Frontal cortex (tissue), 4 donors: Measurements from ENCODE around the gene DCLK2. TPM values are rescaled to one million over a fixed set of nuclear protein-coding genes. Genes with fewer than 3 reads are reported as not detected.
"Not testable (repeated sequence)": the region's sequence is repeated elsewhere in the genome, so short reads cannot be mapped to it uniquely, and the experiment has no call there.

ENCODE experiments used
- DNase-seq, 2 donors: peaks; one replicate each; pipeline ENCODE4 v3.0.0; 2012; ENCODE audit warnings: low spot score in 2 of 2
- FAIRE-seq: peaks from 2 replicates; lab custom pipeline; 2012; peaks lifted over from hg19 to GRCh38; lab: Jason Lieb, UNC
- total RNA-seq: library from RNA; depleted of rRNA; stranded (reverse); fragments of >200 nt; gene quantifications from one replicate; pipeline ENCODE4 v1.2.3, GENCODE V29; 2014
- donor health status: control.
- donor health status: control.
- donor health status: control.

Gene DCLK2
- total RNA-seq, 1 donor from 2014 or later = 75.4 TPM

- not testable (repeated sequence) for FAIRE-seq, DNase-seq
Observed at GRCh38 chr4:150185033-150185432, 106.8 kb downstream of the DCLK2 start.

GRCh38 chr4:150192986-150193385, 114.7 kb downstream of the DCLK2 start:
- FAIRE-seq (no peak), DNase-seq (no peak)

- not testable (repeated sequence) for FAIRE-seq, DNase-seq
Observed at GRCh38 chr4:150197256-150197655, 119.0 kb downstream of the DCLK2 start.

GRCh38 chr4:150199056-150199455, 120.8 kb downstream of the DCLK2 start:
- FAIRE-seq (no peak), DNase-seq (no peak)

DNA sequence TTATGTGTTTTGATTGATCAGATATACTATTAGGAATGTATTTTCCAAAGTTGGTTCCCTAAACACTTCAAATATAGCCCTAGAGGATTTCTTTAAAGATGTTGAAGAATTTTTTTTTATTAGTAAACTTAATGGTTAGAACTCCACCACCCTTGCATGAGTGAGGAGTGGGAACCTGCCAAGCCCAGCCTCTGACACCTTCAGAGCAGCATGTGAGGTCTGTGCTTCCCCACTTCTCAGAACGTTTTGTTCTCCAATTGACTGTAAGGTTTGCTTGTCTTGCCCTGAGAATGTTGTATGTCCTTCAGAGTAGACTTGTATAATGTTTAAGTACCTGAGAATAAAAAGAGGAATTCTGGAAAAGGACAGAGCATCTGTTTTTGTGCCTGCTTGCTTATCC, 126.8 kb downstream of the DCLK2 start:
- FAIRE-seq (no peak), DNase-seq (no peak)

- DNase-seq = no peak
- no peak for FAIRE-seq
Observed at GRCh38 chr4:150206265-150206664, 128.0 kb downstream of the DCLK2 start.

GRCh38 chr4:150206954-150207353, 128.7 kb downstream of the DCLK2 start:
- FAIRE-seq (no peak), DNase-seq (no peak)

- DNase-seq (no peak), FAIRE-seq (no peak)
Observed at GRCh38 chr4:150207871-150208270, 129.6 kb downstream of the DCLK2 start.

DNA sequence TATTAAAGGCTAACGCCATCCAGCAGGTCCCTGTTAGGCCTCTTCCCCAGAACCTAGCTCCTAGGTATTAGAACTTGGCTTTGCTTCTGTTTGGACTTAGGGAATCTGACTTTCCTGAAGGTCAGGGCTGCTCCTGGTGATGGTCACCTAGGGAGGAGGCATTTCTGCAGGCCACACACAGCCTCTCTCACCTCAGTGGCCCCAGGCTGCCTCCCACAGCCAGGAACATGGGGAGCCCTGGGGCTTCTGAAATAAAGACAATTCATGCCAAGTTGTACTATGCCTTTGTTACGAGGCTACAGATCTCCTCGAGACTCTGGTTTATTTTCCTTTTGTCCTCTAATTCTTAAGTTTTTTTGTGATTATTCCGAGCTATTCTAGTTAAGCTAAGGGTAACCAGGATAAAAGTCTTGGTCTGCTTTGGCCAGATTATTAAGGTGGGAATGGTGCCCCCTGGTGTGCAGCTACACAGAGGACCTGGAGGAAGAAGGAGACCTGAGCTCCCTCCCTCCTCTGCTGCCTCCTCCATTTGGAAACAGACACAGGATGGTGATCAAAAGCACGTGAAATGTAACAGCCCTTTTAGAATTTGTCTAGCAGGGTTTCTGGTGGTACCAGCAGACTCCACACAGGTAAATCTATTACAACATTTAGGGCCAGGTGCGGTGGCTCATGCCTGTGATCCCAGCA, 131.0 kb downstream of the DCLK2 start:
- FAIRE-seq (no peak), DNase-seq (peak in 1 of 2 donors; percentile 23)

- DNase-seq = no peak
Observed at GRCh38 chr4:150211016-150211415, 132.8 kb downstream of the DCLK2 start.

GRCh38 chr4:150211799-150212445, 133.7 kb downstream of the DCLK2 start:
- DNase-seq (no peak), FAIRE-seq (no peak)

More at GRCh38 chr4:150211016-150211415, 132.8 kb downstream of the DCLK2 start:
- FAIRE-seq = no peak

DNA sequence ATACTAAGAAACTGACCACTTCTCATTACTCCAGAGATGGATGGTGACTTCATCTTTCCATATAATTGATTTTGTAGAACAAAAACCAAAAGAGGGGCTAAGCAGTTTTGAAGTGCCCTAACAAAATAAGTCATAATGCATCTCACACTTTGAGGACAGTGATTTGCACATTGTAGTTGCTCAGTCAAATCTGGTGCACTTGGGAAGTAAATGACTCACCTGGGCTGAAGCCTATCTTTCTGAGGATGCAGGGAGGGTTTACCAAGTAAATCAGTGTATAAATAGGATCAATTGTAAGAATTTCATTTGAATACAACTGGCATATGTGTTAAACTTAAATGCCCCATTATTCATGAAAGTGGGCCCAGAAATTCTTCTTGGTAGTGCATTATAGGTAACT, 134.2 kb downstream of the DCLK2 start:
- FAIRE-seq (no peak), DNase-seq (no peak)

DNA sequence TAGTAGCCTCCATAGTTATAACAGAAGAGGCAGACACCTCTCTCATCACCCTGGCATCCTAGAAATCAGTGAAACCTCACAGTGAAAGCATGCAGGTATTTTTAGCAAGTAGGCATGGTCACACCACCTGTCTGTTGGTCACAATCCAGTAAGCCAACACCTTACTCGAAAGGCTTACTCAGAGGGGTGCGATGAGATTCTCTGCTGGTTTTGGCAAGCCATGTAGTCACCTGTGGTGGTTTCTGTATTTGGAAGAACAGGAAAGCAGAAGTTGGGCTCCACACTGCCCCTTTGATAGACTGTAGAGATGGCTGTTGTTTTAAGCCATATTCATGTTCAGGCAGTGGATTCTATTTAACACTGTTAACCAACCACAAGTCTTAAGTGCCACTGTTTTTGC, 134.7 kb downstream of the DCLK2 start:
- DNase-seq (no peak), FAIRE-seq (no peak)

DNA sequence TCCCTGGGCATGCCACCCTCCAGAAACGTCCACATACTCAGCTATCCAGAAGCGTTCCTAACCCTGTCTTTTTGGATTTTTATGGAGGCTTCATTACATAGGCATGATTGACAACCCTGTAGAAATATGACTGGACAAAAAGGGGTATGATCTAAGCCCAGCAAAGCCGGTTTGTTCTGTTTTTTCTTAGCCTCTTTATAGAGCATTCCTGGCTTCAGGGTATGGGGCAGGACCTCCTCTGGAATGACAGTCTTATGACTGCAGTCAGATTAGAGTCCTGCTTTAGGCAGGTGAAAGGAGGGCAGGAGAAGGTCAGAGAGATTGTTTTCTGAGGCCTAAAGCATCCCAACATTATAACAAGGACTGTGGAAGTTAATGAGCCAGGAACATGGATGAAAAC, 137.4 kb downstream of the DCLK2 start:
- no peak for FAIRE-seq
- DNase-seq = no peak

DNA sequence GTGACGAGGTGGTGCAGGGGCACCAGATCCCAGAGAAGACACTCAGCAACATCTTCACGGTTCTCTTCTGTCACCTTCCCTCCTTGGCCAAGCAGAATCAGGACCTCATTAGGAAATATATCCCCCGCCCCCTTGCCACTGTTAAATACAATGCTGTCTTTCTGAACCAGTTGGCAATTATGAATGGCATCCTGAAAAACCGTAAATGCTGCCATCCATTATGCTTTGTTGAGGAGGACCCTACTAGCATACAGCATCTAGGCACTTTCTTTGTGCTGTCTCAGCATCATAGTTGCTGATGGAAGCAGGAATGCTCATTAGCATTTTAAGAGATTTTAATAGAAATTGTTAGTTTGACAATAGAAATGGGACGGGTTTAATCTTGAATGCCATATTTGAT, 138.5 kb downstream of the DCLK2 start:
- peak in 1 of 2 donors; percentile 34 for DNase-seq
- peak; percentile 88 for FAIRE-seq

GRCh38 chr4:150217192-150217591, 138.9 kb downstream of the DCLK2 start:
- FAIRE-seq (no peak), DNase-seq (peak; percentile 14 to 22)

- no peak for DNase-seq
Observed at GRCh38 chr4:150217808-150218207, 139.6 kb downstream of the DCLK2 start.

DNA sequence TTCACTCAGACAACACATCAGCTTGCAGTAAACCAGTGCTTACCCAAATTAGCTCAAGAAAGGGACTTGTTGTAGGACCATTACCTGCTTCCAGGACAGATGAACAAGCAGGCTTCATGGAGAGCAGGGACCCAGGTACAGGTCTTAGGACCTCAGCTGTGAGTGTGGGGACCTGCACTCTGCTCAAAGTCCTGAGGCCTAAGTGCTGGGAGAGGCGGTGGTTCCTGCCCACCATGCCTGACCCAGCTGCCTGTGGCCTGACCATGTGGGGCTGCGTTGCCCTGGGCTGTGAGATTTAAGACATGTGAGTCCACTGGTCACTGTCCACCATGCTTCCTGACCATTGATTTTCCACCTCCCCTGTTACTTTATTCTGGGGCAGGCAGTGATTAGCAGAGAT, 140.2 kb downstream of the DCLK2 start:
- DNase-seq (no peak), FAIRE-seq (no peak)

More at GRCh38 chr4:150217808-150218207, 139.6 kb downstream of the DCLK2 start:
- FAIRE-seq = no peak

GRCh38 chr4:150219841-150220240, 141.6 kb downstream of the DCLK2 start:
- FAIRE-seq (no peak), DNase-seq (no peak)

- FAIRE-seq (no peak), DNase-seq (no peak)
Observed at GRCh38 chr4:150224896-150225591, 146.8 kb downstream of the DCLK2 start.

DNA sequence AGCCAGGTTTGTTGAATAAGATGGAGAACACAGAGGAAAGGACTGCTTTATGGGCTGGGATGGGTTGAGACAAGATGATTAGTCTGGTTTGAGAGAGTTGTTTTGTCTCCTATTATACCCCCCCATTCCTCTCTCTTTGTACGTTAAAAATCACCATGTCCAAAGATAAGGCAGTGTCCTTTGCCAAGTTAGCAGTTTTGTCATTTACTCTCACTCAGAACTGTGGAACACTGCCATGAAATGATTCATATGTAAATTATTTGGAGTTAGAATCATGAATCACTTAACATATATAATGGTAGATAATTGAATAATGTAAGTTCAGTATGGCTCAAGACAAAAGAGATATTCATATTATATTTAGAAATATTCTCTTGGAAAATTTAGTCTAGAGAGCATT, 151.3 kb downstream of the DCLK2 start:
- no peak for DNase-seq
- no peak for FAIRE-seq
